GM10266 (cell line): ENCODE results near the gene LRRK1.

Source experiments
- DNase-seq: peaks from one replicate; pipeline ENCODE4 v3.0.0; 2012; ENCODE audit errors: extremely low spot score
- TF ChIP-seq, protein P1 (sequence below): IDR thresholded peaks from 2 replicates; pipeline ENCODE4 v1.5.1; 2012; ENCODE audit warnings: mild to moderate bottlenecking, low read depth; ENCODE audit not compliant: control insufficient read depth, insufficient read depth; ENCODE audit errors: missing control alignments

The LRRK1 gene

DNA sequence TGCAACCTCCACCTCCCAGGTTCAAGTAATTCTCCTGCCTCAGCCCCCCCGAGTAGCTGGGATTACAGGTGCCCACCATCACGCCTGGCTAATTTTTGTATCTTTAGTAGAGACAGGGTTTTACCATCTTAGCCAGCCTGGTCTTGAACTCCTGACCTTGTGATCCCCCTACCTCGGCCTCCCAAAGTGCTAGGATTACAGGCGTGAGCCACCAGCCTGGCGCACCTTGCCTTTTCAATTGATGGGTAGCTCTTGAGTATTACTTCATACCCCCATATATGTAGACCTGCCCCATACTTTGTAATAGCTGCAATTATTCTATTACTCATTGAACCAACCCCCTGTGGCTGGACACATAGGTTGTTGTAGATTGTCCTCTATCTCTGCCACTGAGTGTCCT is 101.3 kb downstream of the LRRK1 start:
- TF ChIP-seq, protein P1, sequence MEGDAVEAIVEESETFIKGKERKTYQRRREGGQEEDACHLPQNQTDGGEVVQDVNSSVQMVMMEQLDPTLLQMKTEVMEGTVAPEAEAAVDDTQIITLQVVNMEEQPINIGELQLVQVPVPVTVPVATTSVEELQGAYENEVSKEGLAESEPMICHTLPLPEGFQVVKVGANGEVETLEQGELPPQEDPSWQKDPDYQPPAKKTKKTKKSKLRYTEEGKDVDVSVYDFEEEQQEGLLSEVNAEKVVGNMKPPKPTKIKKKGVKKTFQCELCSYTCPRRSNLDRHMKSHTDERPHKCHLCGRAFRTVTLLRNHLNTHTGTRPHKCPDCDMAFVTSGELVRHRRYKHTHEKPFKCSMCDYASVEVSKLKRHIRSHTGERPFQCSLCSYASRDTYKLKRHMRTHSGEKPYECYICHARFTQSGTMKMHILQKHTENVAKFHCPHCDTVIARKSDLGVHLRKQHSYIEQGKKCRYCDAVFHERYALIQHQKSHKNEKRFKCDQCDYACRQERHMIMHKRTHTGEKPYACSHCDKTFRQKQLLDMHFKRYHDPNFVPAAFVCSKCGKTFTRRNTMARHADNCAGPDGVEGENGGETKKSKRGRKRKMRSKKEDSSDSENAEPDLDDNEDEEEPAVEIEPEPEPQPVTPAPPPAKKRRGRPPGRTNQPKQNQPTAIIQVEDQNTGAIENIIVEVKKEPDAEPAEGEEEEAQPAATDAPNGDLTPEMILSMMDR = no peak
- no peak for DNase-seq

DNA sequence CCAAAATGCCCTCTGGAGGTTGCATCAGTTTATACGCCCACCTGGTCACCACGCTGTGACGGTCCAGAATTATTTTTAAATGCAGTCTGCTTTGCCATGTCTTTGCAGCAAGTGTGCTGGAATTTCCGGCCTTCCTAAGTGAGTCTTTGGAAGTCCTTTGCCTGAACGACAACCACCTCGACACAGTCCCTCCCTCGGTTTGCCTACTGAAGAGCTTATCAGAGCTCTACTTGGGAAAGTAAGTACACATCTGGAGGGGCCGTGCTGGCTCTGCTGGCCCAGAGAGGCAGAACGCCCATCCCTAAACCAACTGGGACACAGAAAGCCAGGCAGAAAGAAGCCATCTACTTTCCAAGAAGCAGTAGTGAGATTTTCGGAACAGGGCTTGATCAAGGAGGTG is 101.8 kb downstream of the LRRK1 start:
- TF ChIP-seq, protein P1 = no peak
- no peak for DNase-seq

DNA sequence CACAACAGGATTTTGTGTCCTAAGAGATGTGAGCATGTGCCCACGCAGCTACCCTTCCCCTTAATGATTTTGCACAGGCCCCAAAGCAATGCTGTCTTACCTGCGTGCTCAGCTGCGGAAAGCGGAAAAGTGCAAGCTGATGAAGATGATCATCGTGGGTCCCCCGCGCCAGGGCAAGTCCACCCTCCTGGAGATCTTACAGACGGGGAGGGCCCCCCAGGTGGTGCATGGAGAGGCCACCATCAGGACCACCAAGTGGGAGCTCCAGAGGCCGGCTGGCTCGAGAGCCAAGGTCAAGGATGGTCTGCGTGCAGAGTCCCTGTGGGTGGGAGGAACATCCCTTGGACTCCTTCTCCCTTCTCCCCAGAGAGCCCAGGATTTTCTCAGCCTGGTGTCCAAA is 103.1 kb downstream of the LRRK1 start:
- TF ChIP-seq, protein P1 = no peak
- DNase-seq = no peak

DNA sequence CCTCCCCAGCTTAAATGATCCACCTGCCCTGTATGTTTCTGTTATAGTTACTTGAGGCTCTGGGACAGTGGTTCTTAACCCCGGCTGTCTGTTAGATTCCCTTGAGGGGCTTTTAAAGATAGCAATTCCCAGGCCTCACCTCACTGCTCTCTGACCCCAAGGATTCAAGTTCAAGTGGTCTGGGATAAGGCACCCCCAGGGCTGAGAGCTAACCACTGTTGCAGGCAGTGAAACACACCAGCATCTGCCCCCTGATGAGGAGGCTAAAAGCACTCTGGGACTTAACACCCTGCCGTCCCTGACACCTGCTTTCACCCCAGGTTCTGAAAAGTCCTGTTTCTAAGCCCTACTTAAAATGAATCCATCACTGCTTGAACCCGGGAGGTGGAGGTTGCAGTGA is 103.7 kb downstream of the LRRK1 start:
- no peak for DNase-seq
- TF ChIP-seq, protein P1 = no peak

DNA sequence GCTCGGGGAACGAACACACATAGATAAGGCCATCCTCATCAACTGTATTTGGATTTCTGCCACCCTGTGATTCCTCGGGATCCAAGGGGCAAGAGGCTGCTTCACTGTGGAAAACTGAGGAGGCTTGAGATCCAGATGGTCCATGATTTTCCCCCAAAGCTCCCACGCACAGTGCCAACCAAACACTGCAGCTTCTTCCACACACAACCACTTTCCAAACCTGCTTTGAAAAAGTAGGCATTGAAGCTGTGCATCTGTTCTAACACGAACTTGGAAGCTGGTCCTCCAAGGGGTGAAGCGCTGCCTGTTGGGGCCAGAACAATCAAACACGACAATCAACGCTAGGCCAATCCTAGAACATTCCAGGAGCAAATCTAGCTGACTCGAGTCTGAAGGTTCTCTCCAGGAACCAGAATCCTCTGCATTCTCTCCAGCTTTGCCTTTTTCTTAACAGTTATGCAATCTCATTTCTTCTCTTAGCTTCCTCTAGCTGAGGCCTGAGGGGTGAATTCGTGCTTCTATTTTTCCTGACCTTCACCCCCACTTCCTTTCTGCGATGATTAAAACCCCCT is 104.4 kb downstream of the LRRK1 start:
- TF ChIP-seq, protein P1 = no peak

DNA sequence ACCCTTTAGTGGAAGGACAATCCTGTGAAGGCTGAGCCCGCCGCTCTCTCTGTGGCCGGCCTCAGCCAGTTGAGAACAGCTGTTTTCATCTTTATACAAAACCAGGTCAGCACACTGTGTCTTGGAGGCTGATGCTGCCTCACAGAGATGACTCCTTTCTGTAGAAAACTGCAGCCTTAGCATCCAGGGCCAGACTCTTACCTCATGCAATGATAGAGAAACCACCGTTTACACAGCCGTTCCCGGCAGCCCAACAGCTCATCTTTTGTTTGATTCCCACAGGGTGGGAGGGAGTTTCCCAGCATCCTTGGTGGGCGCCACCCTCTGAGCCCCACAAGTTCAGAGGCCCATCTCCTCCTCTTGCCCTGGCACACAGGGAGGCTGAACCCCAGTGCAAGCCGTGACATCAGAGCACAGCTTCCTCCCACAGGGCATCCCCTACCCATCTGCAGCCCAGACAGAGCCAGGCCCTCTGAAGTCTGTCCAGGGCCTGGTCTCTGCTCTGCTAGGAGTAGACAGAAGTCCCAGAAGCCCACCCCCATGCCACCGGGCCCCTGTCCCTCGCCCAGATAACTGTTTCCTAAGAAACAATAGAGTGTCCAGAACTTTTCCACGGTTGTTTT is 105.0 kb downstream of the LRRK1 start:
- TF ChIP-seq, protein P1 = no peak

More for the DNA sequence above, 104.4 kb downstream of the LRRK1 start:
- DNase-seq = no peak

DNA sequence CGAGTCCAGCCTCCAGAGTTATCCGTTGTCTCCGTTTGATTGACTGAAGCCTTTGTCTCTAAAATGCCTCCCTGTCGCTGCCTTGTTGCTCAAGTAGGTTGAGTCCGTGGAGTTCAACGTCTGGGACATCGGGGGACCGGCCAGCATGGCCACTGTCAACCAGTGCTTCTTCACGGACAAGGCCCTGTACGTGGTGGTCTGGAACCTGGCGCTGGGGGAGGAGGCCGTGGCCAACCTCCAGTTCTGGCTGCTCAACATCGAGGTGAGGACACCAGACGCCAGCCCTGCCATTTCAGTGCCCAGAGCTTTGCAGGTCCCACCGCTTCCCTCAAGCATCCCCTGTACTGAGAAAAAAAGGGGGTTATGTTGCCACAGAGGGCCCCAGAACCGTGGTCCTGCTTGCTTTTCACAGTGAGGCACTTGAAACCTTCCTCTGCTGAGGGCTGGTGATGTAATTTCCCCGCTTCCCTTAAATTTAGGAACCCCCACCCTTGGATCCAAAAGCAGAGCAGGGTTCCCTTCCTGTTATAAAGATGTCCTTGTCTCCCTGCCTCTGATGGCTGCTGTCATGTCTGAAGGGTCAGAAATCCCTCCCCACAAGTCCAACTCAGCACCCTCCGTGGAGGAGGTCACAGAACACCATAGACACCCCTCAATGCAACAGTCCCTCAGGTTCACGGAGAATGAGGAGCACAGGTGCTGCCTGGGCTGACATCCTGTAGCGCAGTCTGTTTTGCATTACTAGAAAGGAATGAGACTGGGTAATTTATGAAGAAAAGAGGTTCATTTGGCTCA is 105.7 kb downstream of the LRRK1 start:
- DNase-seq = no peak
- TF ChIP-seq, protein P1 = no peak

More for the DNA sequence above, 105.0 kb downstream of the LRRK1 start:
- DNase-seq = no peak
